ENCODE data around the gene SEC14L1.

GRCh38 chr17:77140878-77141767, at the start of gene SEC14L1:
- no peak for TF ChIP-seq POLR2A (IDR thresholded peaks at IDR 0.05)
- TF ChIP-seq, protein P1, sequence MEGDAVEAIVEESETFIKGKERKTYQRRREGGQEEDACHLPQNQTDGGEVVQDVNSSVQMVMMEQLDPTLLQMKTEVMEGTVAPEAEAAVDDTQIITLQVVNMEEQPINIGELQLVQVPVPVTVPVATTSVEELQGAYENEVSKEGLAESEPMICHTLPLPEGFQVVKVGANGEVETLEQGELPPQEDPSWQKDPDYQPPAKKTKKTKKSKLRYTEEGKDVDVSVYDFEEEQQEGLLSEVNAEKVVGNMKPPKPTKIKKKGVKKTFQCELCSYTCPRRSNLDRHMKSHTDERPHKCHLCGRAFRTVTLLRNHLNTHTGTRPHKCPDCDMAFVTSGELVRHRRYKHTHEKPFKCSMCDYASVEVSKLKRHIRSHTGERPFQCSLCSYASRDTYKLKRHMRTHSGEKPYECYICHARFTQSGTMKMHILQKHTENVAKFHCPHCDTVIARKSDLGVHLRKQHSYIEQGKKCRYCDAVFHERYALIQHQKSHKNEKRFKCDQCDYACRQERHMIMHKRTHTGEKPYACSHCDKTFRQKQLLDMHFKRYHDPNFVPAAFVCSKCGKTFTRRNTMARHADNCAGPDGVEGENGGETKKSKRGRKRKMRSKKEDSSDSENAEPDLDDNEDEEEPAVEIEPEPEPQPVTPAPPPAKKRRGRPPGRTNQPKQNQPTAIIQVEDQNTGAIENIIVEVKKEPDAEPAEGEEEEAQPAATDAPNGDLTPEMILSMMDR (IDR thresholded peaks at IDR 0.05): no peak
- TF ChIP-seq EP300 (IDR thresholded peaks at IDR 0.05): no peak
